Small intestine (tissue), 7 donors: ENCODE data around the gene DEF6. TPM values are rescaled to one million over a fixed set of nuclear protein-coding genes. Genes with fewer than 3 reads are reported as not detected.

Experiments
- DNase-seq, 2 donors: peaks; one replicate each; pipeline versions ENCODE4 v3.0.0 to v3.0.0-alpha.2; 2013
- FAIRE-seq: peaks from 2 replicates; lab custom pipeline; 2012; peaks lifted over from hg19 to GRCh38; lab: Jason Lieb, UNC
- H3K27ac ChIP-seq, 3 donors: one replicate each; pipeline ENCODE4 v1.5.1; 2013; ENCODE audit warnings: low read length in 2 of 3, mild to moderate bottlenecking in 2 of 3, control low read depth in 1 of 3, inconsistent platforms in 1 of 3, low read depth in 1 of 3, moderate library complexity in 1 of 3
- H3K27me3 ChIP-seq, 3 donors: one replicate each; pipeline ENCODE4 v1.6.1; 2013; ENCODE audit warnings: low read length in 3 of 3, inconsistent platforms in 1 of 3; ENCODE audit not compliant: control insufficient read depth in 3 of 3, insufficient read depth in 3 of 3
- H3K36me3 ChIP-seq, 3 donors: one replicate each; pipeline ENCODE4 v1.6.1; 2013; ENCODE audit warnings: low read length in 3 of 3, inconsistent platforms in 1 of 3, low read depth in 1 of 3, mild to moderate bottlenecking in 1 of 3, moderate library complexity in 1 of 3; ENCODE audit not compliant: control insufficient read depth in 3 of 3, insufficient read depth in 2 of 3
- H3K4me1 ChIP-seq, 3 donors: one replicate each; pipeline ENCODE4 v1.6.1; 2013; ENCODE audit warnings: low read length in 2 of 3, inconsistent platforms in 1 of 3, low read depth in 1 of 3, mild to moderate bottlenecking in 1 of 3, moderate library complexity in 1 of 3; ENCODE audit not compliant: control insufficient read depth in 3 of 3, insufficient read depth in 2 of 3
- H3K4me3 ChIP-seq, 3 donors: one replicate each; pipeline ENCODE4 v1.5.1; 2013; ENCODE audit warnings: low read length in 3 of 3, control low read depth in 1 of 3, inconsistent platforms in 1 of 3, low read depth in 1 of 3, mild to moderate bottlenecking in 1 of 3, moderate library complexity in 1 of 3
- H3K9me3 ChIP-seq, 2 donors: one replicate each; pipeline ENCODE4 v1.6.1; 2013; ENCODE audit warnings: low read depth in 1 of 2, low read length in 1 of 2; ENCODE audit not compliant: control insufficient read depth in 2 of 2, insufficient read depth in 1 of 2
- WGBS, 3 donors: extraction: QIAGEN DNeasy Blood & Tissue Kit; methylation state at CpG; one replicate each; pipeline ENCODE4 v1.1.7; 2013; 5-methylcytosine and 5-hydroxymethylcytosine counted together
- polyA plus RNA-seq, 4 donors: library from polyadenylated mRNA; stranded (reverse) in 3 of 4; unstranded in 1 of 4; fragments of 200-250 nt in 3 of 4; fragments of 120-200 nt in 1 of 4; gene quantifications; one replicate each; pipeline versions ENCODE4 v1.2.1 to v1.2.3, GENCODE V29; 2013
- donor health status: healthy with polysubstance abuse.
- donor health status: control.
- donor health status: control.
- donor health status: Bipolar disorder and iron deficiency.
- donor health status: healthy.

DEF6 gene
- polyA plus RNA-seq, 4 donors = 4.7 to 16.2 (median 12.3) TPM

- Histone ChIP-seq H3K4me1 (peaks cover 0 to 15% (median 12%) of the 10 kb centered on the region in 3 donors), H3K27ac (peak within 1 kb of the TSS; percentile 87 to 99 (median 94)), H3K27me3 (no peaks in the 10 kb centered on the region), H3K36me3 (no peaks in the 10 kb centered on the region), H3K9me3 (no peaks in the 10 kb centered on the region), H3K4me3 (peak within 1 kb of the TSS; percentile 89 to 93 (median 91))
- WGBS, 3 donors = 0% methylated on average over 68 to 82 of the region's 82 CpGs
- FAIRE-seq (no peak), DNase-seq (peak; percentile 98 to 99)
Measured at GRCh38 chr6:35259194-35259947, 38.2 kb upstream of the DEF6 start, which contains the start of gene ZNF76. ZNF76 (plus strand) TSS chr6:35259735; CDS start chr6:35281152, 21,417 bp downstream.

DNA sequence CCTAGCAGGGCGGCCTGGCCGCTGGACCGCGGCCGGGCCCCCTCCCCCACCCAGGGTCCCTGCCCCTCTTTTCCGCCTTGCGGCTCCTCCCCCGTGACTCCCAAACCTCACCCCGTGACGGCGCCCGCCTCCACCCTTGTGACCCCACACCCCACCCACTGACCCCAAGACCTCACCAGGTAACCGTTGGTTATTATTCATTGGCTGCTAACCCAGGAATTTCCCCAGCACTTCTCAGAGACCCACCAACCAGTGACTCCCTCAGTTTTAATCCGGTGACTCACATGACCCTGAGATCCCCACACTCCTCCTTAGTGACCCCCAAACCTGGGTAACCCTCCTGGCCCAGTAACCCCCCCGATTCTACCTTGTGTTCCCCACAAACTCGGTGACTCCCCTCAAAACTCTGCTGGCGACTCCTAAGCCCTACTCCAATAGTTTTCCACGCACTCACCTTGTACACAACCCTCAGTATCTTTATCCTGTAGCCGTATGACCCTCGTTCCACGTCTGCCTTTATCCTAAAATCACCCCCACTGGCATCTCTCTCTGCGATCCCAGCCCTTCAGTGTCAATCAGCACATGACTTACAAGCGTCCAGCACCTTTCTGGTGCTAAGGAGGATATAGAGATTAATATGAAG lies 37.5 kb upstream of the DEF6 start:
- H3K27ac ChIP-seq = peak overlapping the region; percentile 87 to 99 (median 94)
- WGBS, 3 donors = 3 to 7% (median 6%) methylated on average over 11 to 23 of the region's 23 CpGs
- no peaks in the 10 kb centered on the region for H3K27me3 ChIP-seq
- peaks cover 0 to 15% (median 12%) of the 10 kb centered on the region in 3 donors for H3K4me1 ChIP-seq
- H3K9me3 ChIP-seq = no peaks in the 10 kb centered on the region
- FAIRE-seq (no peak), DNase-seq (peak; percentile 58 to 79)
- no peaks in the 10 kb centered on the region for H3K36me3 ChIP-seq
- peak overlapping the region; percentile 89 to 93 (median 91) for H3K4me3 ChIP-seq

GRCh38 chr6:35260591-35261570 lies 36.7 kb upstream of the DEF6 start:
- Histone ChIP-seq H3K27me3 (no peaks in the 10 kb centered on the region), H3K9me3 (no peaks in the 10 kb centered on the region), H3K27ac (peak overlapping the region; percentile 87 to 99 (median 94)), H3K4me3 (peak overlapping the region in 2 of 3 donors; percentile 89 to 91), H3K4me1 (peaks cover 0 to 15% (median 12%) of the 10 kb centered on the region in 3 donors), H3K36me3 (no peaks in the 10 kb centered on the region)
- FAIRE-seq (no peak), DNase-seq (peak in 1 of 2 donors; percentile 20)
- 73 to 81% (median 80%) methylated on average over 6 of the region's 6 CpGs for WGBS, 3 donors

DNA sequence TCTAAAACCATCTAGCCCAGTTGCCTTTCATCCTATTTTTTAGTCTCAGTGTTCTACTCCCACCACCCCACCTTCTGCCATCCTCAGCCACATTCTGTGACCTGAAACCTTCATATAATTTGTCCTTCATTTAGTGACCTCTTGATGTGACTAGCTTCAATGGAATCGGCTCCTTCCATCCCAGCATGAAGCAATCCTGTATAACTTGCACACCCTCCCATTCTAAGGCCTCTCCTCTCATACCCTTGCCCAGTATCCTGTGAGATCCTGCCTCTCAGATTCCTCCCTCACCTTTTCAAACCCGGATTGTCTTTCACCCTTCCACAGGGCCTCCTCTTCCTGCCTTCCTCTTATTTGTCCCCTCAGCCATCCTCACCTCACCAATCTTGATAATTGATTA lies 35.0 kb upstream of the DEF6 start:
- no peaks in the 10 kb centered on the region for H3K9me3 ChIP-seq
- no peaks in the 10 kb centered on the region for H3K27me3 ChIP-seq
- H3K36me3 ChIP-seq = no peaks in the 10 kb centered on the region
- H3K4me3 ChIP-seq = no peak overlapping the region
- no peak overlapping the region for H3K27ac ChIP-seq
- peaks cover 0 to 15% (median 12%) of the 10 kb centered on the region in 3 donors for H3K4me1 ChIP-seq
- DNase-seq (no peak), FAIRE-seq (no peak)
- 43 to 79% (median 46%) methylated on average over 2 of the region's 2 CpGs for WGBS, 3 donors

GRCh38 chr6:35264550-35265274 lies 32.9 kb upstream of the DEF6 start:
- DNase-seq = no peak
- FAIRE-seq = no peak
- Histone ChIP-seq H3K9me3 (no peaks in the 10 kb centered on the region), H3K27me3 (no peaks in the 10 kb centered on the region), H3K36me3 (peaks cover 0 to 1% (median 0%) of the 10 kb centered on the region in 3 donors), H3K27ac (no peak overlapping the region), H3K4me1 (peaks cover 0 to 7% (median 5%) of the 10 kb centered on the region in 3 donors), H3K4me3 (no peak overlapping the region)

GRCh38 chr6:35265523-35265922 lies 32.1 kb upstream of the DEF6 start:
- Histone ChIP-seq H3K27ac (no peak overlapping the region), H3K4me1 (peaks cover 0 to 3% (median under 1%) of the 10 kb centered on the region in 3 donors), H3K4me3 (no peak overlapping the region), H3K36me3 (peaks cover 0 to 2% (median 0%) of the 10 kb centered on the region in 3 donors), H3K27me3 (no peaks in the 10 kb centered on the region), H3K9me3 (no peaks in the 10 kb centered on the region)
- FAIRE-seq (no peak), DNase-seq (no peak)
- WGBS, 3 donors = 92 to 94% (median 93%) methylated on average over 2 of the region's 2 CpGs

GRCh38 chr6:35267446-35267845 lies 30.2 kb upstream of the DEF6 start:
- Histone ChIP-seq H3K27me3 (no peaks in the 10 kb centered on the region), H3K36me3 (peaks cover 0 to 2% (median 0%) of the 10 kb centered on the region in 3 donors), H3K9me3 (no peaks in the 10 kb centered on the region), H3K4me1 (no peaks in the 10 kb centered on the region), H3K4me3 (no peak overlapping the region), H3K27ac (no peak overlapping the region)
- 87 to 96% (median 96%) methylated on average over 8 of the region's 8 CpGs for WGBS, 3 donors
- FAIRE-seq = no peak
- no peak for DNase-seq
